H1 (cell line): ENCODE measurements around the gene CSGALNACT2. TPM values are rescaled to one million over a fixed set of nuclear protein-coding genes. Genes with fewer than 3 reads are reported as not detected.

Source experiments
- CTCF ChIA-PET: fragments of 300-600 bp; sonication (Branson Sonifier 250); formaldehyde crosslinking; loops from one replicate; lab custom pipeline; 2021; ENCODE audit not compliant: partially characterized antibody; lab: Charles Lee
- POLR2A ChIA-PET: fragments of 300-600 bp; sonication (Branson Sonifier 250); formaldehyde crosslinking; loops from one replicate; lab custom pipeline; 2021; ENCODE audit warnings: inconsistent platforms; ENCODE audit not compliant: partially characterized antibody; lab: Charles Lee
- DNase-seq, 2 experiments: peaks; one replicate each; pipeline versions ENCODE4 v3.0.0 to v3.0.0-alpha.2; 2010 to 2022; ENCODE audit warnings: low spot score in 2 of 2, low read depth in 1 of 2, mixed read lengths in 1 of 2
- FAIRE-seq: peaks from 2 replicates; lab custom pipeline; 2011; peaks lifted over from hg19 to GRCh38; lab: Jason Lieb, UNC
- H2AFZ ChIP-seq: 2 replicates; pipeline ENCODE4 v1.8.1; 2012; ENCODE audit warnings: low read length, inconsistent platforms
- H2AK5ac ChIP-seq: 2 replicates; pipeline ENCODE4 v1.6.1; 2013; ENCODE audit warnings: low read depth, low read length
- H2BK120ac ChIP-seq: replicated peaks from 2 replicates; pipeline ENCODE3; 2013; ENCODE audit warnings: low read depth, low read length, inconsistent platforms
- H2BK12ac ChIP-seq: 2 replicates; pipeline ENCODE4 v1.6.1; 2013; ENCODE audit warnings: low read depth, low read length
- H2BK15ac ChIP-seq: 2 replicates; pipeline ENCODE4 v1.6.1; 2013; ENCODE audit warnings: low read length
- H2BK20ac ChIP-seq: 2 replicates; pipeline ENCODE4 v1.6.1; 2013; ENCODE audit warnings: low read length
- H2BK5ac ChIP-seq: 2 replicates; pipeline ENCODE4 v1.6.1; 2013; ENCODE audit warnings: low read depth, low read length
- H3K14ac ChIP-seq: 2 replicates; pipeline ENCODE4 v1.6.1; 2013; ENCODE audit warnings: inconsistent platforms; ENCODE audit not compliant: insufficient read length
- H3K18ac ChIP-seq: 2 replicates; pipeline ENCODE4 v1.6.1; 2013; ENCODE audit warnings: low read length; ENCODE audit errors: extremely low read depth
- H3K23ac ChIP-seq: 2 replicates; pipeline ENCODE4 v1.6.1; 2013; ENCODE audit warnings: inconsistent platforms; ENCODE audit not compliant: insufficient read length
- H3K23me2 ChIP-seq: 2 replicates; pipeline ENCODE4 v1.6.1; 2013; ENCODE audit warnings: low read depth, low read length
- H3K27ac ChIP-seq: 2 replicates; pipeline ENCODE4 v1.6.1; 2011; ENCODE audit warnings: low read depth, low read length, inconsistent platforms
- H3K27me3 ChIP-seq, 4 experiments: replicated peaks in 1 of 4; 1 replicate in 1 of 4; 2 replicates in 3 of 4; pipeline versions ENCODE4 v1.6.1 to v1.8.1; 2011 to 2013; ENCODE audit warnings: low read length in 3 of 4, mild to moderate bottlenecking in 3 of 4, inconsistent platforms in 2 of 4, mixed read lengths in 2 of 4, moderate library complexity in 1 of 4; ENCODE audit not compliant: control insufficient read depth in 3 of 4, insufficient read depth in 3 of 4; ENCODE audit errors: extremely low read depth in 1 of 4
- H3K36me3 ChIP-seq, 4 experiments: 2 replicates each; pipeline versions ENCODE4 v1.6.1 to v1.8.1; 2011 to 2013; ENCODE audit warnings: mild to moderate bottlenecking in 4 of 4, low read length in 3 of 4, moderate library complexity in 2 of 4, control low read depth in 1 of 4, inconsistent platforms in 1 of 4; ENCODE audit not compliant: insufficient read depth in 4 of 4, control insufficient read depth in 2 of 4
- H3K4ac ChIP-seq: replicated peaks from 2 replicates; pipeline ENCODE3; 2013; ENCODE audit warnings: low read length, low read depth, mixed read lengths, inconsistent platforms; ENCODE audit not compliant: insufficient read length
- H3K4me1 ChIP-seq, 4 experiments: replicated peaks in 1 of 4; 1 replicate in 1 of 4; 2 replicates in 3 of 4; pipeline versions ENCODE4 v1.6.1 to v1.8.1; 2011 to 2013; ENCODE audit warnings: low read length in 3 of 4, inconsistent platforms in 2 of 4, mixed read lengths in 1 of 4; ENCODE audit not compliant: insufficient read depth in 4 of 4, control insufficient read depth in 3 of 4
- H3K4me2 ChIP-seq, 2 experiments: 2 replicates each; pipeline versions ENCODE4 v1.6.1 to v1.8.1; 2011 to 2013; ENCODE audit warnings: low read depth in 2 of 2, low read length in 2 of 2, control low read depth in 1 of 2, inconsistent platforms in 1 of 2, mild to moderate bottlenecking in 1 of 2; ENCODE audit not compliant: insufficient read depth in 1 of 2
- H3K4me3 ChIP-seq, 4 experiments: fragments of 200-600, 300-600 bp in 1 of 4; sonication (generic), shearing (Covaris generic), sonication (Bioruptor Twin) in 1 of 4; 2 replicates each; pipeline versions ENCODE4 v1.5.1 to v1.8.1; 2011 to 2016; ENCODE audit warnings: low read length in 4 of 4, low read depth in 3 of 4, control low read depth in 2 of 4, inconsistent platforms in 2 of 4, mild to moderate bottlenecking in 2 of 4, mixed read lengths in 1 of 4, moderate library complexity in 1 of 4; ENCODE audit not compliant: insufficient read depth in 2 of 4; ENCODE audit errors: extremely low read depth in 1 of 4
- H3K56ac ChIP-seq: replicated peaks from 2 replicates; pipeline ENCODE3; 2013; ENCODE audit warnings: low read depth, mild to moderate bottlenecking, mixed read lengths, low read length, inconsistent platforms; ENCODE audit not compliant: insufficient read length
- H3K79me1 ChIP-seq: 2 replicates; pipeline ENCODE4 v1.6.1; 2013; ENCODE audit warnings: low read depth, low read length, control low read depth
- H3K79me2 ChIP-seq, 2 experiments: 2 replicates each; pipeline versions ENCODE4 v1.6.1 to v1.8.1; 2012 to 2013; ENCODE audit warnings: low read length in 2 of 2, mild to moderate bottlenecking in 2 of 2, inconsistent platforms in 1 of 2; ENCODE audit not compliant: insufficient read depth in 2 of 2, control insufficient read depth in 1 of 2
- H3K9ac ChIP-seq, 4 experiments: replicated peaks in 1 of 4; 1 replicate in 1 of 4; 2 replicates in 3 of 4; pipeline versions ENCODE4 v1.6.1 to v1.8.1; 2011 to 2013; ENCODE audit warnings: low read depth in 3 of 4, low read length in 3 of 4, control low read depth in 2 of 4, mild to moderate bottlenecking in 2 of 4, moderate library complexity in 2 of 4, inconsistent platforms in 1 of 4; ENCODE audit errors: extremely low read depth in 1 of 4
- H3K9me3 ChIP-seq, 2 experiments: 2 replicates each; pipeline versions ENCODE4 v1.6.1 to v1.8.1; 2012 to 2013; ENCODE audit warnings: mild to moderate bottlenecking in 2 of 2, moderate library complexity in 2 of 2, control low read depth in 1 of 2, inconsistent platforms in 1 of 2, low read depth in 1 of 2, low read length in 1 of 2, mixed read lengths in 1 of 2; ENCODE audit not compliant: insufficient read depth in 2 of 2
- H4K20me1 ChIP-seq, 2 experiments: replicated peaks in 1 of 2; 2 replicates each; pipeline versions ENCODE3 to v1.8.1; 2011 to 2013; ENCODE audit warnings: inconsistent platforms in 2 of 2, low read length in 2 of 2, mild to moderate bottlenecking in 1 of 2; ENCODE audit not compliant: insufficient read depth in 2 of 2, control insufficient read depth in 1 of 2
- H4K5ac ChIP-seq: 2 replicates; pipeline ENCODE4 v1.6.1; 2013; ENCODE audit warnings: low read length, low read depth, mixed read lengths, inconsistent platforms; ENCODE audit not compliant: insufficient read length
- H4K8ac ChIP-seq: 2 replicates; pipeline ENCODE4 v1.8.0; 2013; ENCODE audit warnings: mild to moderate bottlenecking, moderate library complexity, low read length, inconsistent platforms; ENCODE audit not compliant: insufficient read depth; ENCODE audit errors: extremely low read depth
- H4K91ac ChIP-seq: replicated peaks from 2 replicates; pipeline ENCODE3; 2013; ENCODE audit warnings: low read length, mixed read lengths, inconsistent platforms; ENCODE audit not compliant: insufficient read length
- CHD2 ChIP-seq: IDR thresholded peaks from 2 replicates; pipeline ENCODE4 v1.6.1; 2012; ENCODE audit warnings: low read length, improper control_type of control experiment
- FOSL1 ChIP-seq: IDR thresholded peaks from 2 replicates; pipeline ENCODE4 v1.6.1; 2011; ENCODE audit warnings: mild to moderate bottlenecking, low read depth, low read length, moderate library complexity; ENCODE audit not compliant: insufficient read depth
- RAD21 ChIP-seq, 2 experiments: IDR thresholded peaks in 1 of 2; conservative IDR thresholded peaks in 1 of 2; 2 replicates each; pipeline ENCODE4 v1.6.1; 2011; ENCODE audit warnings: low read depth in 2 of 2, low read length in 2 of 2, improper control_type of control experiment in 1 of 2, inconsistent platforms in 1 of 2, mild to moderate bottlenecking in 1 of 2, moderate library complexity in 1 of 2
- SIX5 ChIP-seq: IDR thresholded peaks from 2 replicates; pipeline ENCODE4 v1.6.1; 2011; ENCODE audit warnings: mild to moderate bottlenecking, low read depth, low read length
- WGBS, 2 experiments: shearing (Covaris generic) in 1 of 2; methylation state at CpG; one replicate each; pipeline versions ENCODE4 v1.1.6 to v1.1.7; 2013 to 2015; ENCODE audit warnings: low lambda C conversion rate in 2 of 2, mixed read lengths in 2 of 2, inconsistent platforms in 1 of 2, low coverage in 1 of 2, missing lambda C conversion rate in 1 of 2; ENCODE audit not compliant: insufficient replicate concordance in 2 of 2, insufficient coverage in 1 of 2, insufficient read length in 1 of 2; ENCODE audit errors: extremely low coverage in 1 of 2, missing lambda C conversion rate in 1 of 2; 5-methylcytosine and 5-hydroxymethylcytosine counted together
- polyA plus RNA-seq, 7 experiments: library from polyadenylated mRNA; depleted of rRNA in 3 of 7; stranded (reverse) in 5 of 7; unstranded in 2 of 7; fragments of >200 nt in 5 of 7; fragments of 200-250 nt in 2 of 7; gene quantifications; 1 replicate in 5 of 7; 2 replicates in 1 of 7; 4 replicates in 1 of 7; pipeline versions ENCODE4 v1.2.1 to v1.2.3, GENCODE V29; 2011 to 2013; ENCODE audit warnings: missing spikeins in 2 of 7, mixed read lengths in 2 of 7
- total RNA-seq: library from RNA; stranded (reverse); fragmentation: NEBNext Ultra II Directional; extraction: Animal tissue kit (Norgen Biotek cat#: 25700); gene quantifications from 2 replicates; pipeline ENCODE4 v1.2.1, GENCODE V29; 2021

CSGALNACT2 gene
- total and polyA plus RNA-seq, 2 of the 8 experiments (the other 6 are each of a cell fraction or from before 2014, with no cell fraction given): 2.6 to 5.3 TPM

- no peak overlapping the region for H3K4me2 ChIP-seq
- peaks cover 0 to 3% (median 0%) of the 10 kb centered on the region in 4 experiments; a peak in 2 of 7 replicates for H3K4me1 ChIP-seq
- no peak overlapping the region for H3K14ac ChIP-seq
- no peaks in the 10 kb centered on the region for H3K9me3 ChIP-seq
- no peak overlapping the region for H3K18ac ChIP-seq
- no peak overlapping the region for H2AFZ ChIP-seq
- peak overlapping the region; percentile 56 for H4K91ac ChIP-seq
- no peak overlapping the region for H4K5ac ChIP-seq
- H3K56ac ChIP-seq: no peak overlapping the region
- WGBS, 2 experiments: 86% methylated on average over 8 of the region's 8 CpGs; no CpG with 5 or more reads in 1 of the 2 experiments
- FAIRE-seq (no peak), DNase-seq (peak in 1 of 2 experiments; percentile 38)
- POLR2A ChIA-PET: interaction anchor here (1.2 to 1.9 kb wide), 5 partner anchors 8 to 227 kb away, joined by 3 to 5 read pairs (median 3); no protein-coding TSS in a partner anchor
- H2BK120ac ChIP-seq: no peak overlapping the region
- H2AK5ac ChIP-seq: no peak overlapping the region
- H3K23ac ChIP-seq: no peak overlapping the region
- no peak overlapping the region for H3K9ac ChIP-seq
- H4K8ac ChIP-seq: no peak overlapping the region; the same call in 1 of the 2 replicates
- H2BK12ac ChIP-seq: no peak overlapping the region
- no peak overlapping the region for H3K4ac ChIP-seq
- H3K4me3 ChIP-seq: no peak overlapping the region
- no peaks in the 10 kb centered on the region for H3K79me1 ChIP-seq
- H2BK5ac ChIP-seq: no peak overlapping the region
- no peak overlapping the region for H2BK15ac ChIP-seq
- no peak overlapping the region for H3K27ac ChIP-seq
- H3K79me2 ChIP-seq: no peaks in the 10 kb centered on the region
- no peak overlapping the region for H2BK20ac ChIP-seq
- CTCF ChIA-PET: interaction anchor here (0.6 to 3.4 kb wide), 7 partner anchors 8 to 155 kb away, joined by 3 to 22 read pairs (median 5); no protein-coding TSS in a partner anchor
- no peaks in the 10 kb centered on the region for H3K27me3 ChIP-seq
- H4K20me1 ChIP-seq: peaks cover 0 to 2% of the 10 kb centered on the region in 2 experiments
- peaks cover 6 to 14% (median 8%) of the 10 kb centered on the region in 4 experiments; a peak in 7 of 8 replicates for H3K36me3 ChIP-seq
- H3K23me2 ChIP-seq: no peaks in the 10 kb centered on the region
- TF ChIP-seq CHD2 (no peak), SIX5 (no peak), RAD21 (IDR thresholded peaks at IDR 0.05 in 1 of 2, conservative IDR thresholded peaks at IDR 0.05 in 1 of 2; ENCODE audit: low read depth in 2 of 2, low read length in 2 of 2) (no peak), FOSL1 (no peak)
Observed at GRCh38 chr10:43193496-43194080, 55.3 kb downstream of the CSGALNACT2 start.
